GM21825 (cell line): ENCODE measurements around the gene SECISBP2.
"Not testable (repeated sequence)": the region's sequence is repeated elsewhere in the genome, so short reads cannot be mapped to it uniquely, and the experiment has no call there.

Source experiments
- ATAC-seq: cut with Tn5 transposase; IDR thresholded peaks from one replicate; pipeline ENCODE4 v1.9.1; 2021; ENCODE audit warnings: mild to moderate bottlenecking, moderate library complexity; ENCODE audit not compliant: unreplicated experiment

The SECISBP2 gene

DNA sequence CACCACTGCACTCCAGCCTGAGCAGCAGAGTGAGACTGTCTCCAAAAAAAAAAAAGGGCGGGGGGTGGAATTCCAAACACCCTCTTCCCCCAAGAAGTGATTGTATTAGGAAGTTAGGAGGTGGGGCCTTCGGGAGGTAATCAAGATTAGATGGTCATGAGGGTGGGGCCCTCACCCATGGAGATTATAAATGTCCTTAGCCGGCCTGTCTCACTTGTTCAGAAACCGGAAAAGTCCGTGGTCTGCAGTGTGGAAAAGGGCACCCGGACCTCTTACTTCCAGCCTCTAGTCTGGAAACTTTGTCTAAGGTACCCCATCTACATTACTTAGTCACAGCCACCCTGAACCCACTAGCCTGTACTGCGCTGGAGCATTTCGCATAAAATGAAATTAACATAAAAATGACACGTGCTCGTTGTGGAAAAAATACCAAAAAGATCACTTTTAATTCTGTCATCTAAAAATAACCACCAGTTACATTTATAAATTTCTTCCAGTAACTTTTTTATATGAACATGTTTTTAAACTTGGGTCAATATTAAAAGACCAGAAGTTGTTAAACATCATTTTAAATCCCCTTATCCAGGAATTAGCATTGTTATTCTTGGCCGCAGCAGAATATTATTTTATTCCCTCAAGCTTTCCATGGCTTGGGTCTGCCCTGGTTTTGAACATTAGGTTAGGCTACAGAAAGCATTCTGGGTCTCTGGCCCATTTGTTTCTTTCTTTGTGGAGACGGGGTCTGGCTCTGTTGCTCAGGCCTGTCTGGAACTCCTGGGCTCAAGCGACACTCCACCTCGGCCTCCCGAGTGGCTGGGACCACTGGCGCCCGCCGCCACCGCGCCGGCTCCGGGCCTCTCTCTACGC is 8.5 kb upstream of the SECISBP2 start:
- no peak for ATAC-seq

DNA sequence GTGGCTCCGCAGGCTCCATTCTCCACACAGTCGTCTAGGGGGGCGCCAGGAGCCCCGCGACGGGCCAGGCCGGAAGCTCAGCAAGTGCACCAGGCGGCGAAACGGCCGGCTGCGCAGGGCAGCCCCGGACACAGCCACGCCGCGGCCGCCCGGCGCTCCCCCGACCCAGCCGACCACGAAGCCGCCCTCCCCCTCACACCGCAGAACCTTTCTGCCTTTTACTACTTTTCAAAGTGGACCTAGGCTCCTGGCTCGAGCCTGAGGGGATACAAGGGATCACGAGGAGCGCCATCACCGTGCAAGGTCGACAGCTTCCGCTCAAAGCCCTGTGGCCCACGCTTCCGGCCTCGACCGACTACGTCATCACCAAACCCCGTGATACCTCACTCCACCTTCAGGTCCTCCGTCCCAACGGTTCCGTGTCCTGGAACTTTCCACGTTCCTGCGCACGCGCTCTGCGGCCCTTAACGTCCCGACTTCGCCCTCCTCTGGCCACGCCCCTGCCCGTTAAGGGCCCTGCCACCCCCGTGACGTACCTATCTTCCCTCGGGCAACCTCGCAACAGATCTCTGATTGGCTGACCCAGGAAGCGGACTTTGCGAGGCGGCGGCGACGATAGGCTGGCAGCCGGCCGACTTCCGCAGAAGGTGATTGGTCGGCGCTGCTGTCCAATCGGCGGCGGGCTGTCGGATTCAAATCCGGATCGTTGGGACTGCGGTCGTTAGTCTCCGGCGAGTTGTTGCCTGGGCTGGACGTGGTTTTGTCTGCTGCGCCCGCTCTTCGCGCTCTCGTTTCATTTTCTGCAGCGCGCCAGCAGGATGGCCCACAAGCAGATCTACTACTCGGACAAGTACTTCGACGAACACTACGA is 7.6 kb upstream of the SECISBP2 start, which contains the start of gene CKS2:
Gene CKS2 (plus strand): TSS at position 721 of the 871 bp plus-strand sequence. CDS start 98 bp downstream, at position 819.
- peak; percentile 90 for ATAC-seq

- peak; percentile 1 for ATAC-seq
These were observed 6.7 kb upstream of the SECISBP2 start for GRCh38 chr9:89311346-89312221.

DNA sequence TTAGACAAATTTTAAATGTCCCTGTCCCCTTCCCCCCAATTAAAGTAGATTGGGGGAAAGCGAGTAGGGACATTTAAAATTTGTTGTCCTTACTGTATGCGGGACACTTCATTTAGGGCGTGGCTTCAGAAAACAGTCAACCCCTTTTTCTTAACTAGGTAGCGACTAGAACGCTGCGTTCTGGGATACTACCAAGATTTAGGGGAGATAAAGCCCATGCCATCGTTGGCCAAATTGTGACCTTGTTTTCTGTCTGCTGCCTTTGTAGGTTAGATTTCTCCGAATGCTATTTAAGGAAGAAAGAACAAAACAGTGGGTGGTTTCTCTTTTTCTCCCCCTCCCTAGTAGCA is 6.1 kb upstream of the SECISBP2 start:
- ATAC-seq, result no peak

GRCh38 chr9:89313842-89314241 is 4.5 kb upstream of the SECISBP2 start:
- no peak for ATAC-seq

DNA sequence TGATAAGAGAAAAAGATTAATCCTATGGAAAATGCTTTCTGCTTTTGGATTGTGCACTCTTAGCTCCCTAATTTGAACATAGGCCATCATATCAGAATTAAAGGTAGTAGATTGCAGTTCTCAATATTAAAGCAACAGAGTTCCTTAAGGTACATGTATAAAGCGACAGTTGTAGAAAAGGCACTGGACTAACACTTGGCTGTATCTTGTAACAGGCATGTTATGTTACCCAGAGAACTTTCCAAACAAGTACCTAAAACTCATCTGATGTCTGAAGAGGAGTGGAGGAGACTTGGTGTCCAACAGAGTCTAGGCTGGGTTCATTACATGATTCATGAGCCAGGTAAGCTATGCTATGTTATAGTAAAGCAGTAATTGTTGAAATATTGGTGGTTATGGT is 3.3 kb upstream of the SECISBP2 start:
- no peak for ATAC-seq

DNA sequence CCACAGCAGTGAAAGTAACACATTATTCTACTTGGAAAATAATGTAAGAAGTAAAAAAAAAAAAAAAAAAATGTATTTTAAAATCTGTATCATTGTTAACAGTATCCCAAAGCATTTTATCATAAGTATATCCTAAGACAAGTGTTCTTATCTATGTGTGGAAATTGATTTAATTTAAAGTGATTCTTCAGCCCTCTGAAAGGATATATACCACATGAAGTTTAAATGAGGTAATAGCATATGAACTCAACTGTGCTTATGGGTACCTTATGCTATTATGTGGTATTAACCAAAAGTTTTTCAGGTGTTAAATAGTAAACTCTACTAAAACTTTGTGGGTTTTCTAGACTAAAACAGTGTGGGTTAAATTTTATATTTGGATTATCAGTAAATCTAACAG is 2.8 kb upstream of the SECISBP2 start:
- ATAC-seq, result no peak

DNA sequence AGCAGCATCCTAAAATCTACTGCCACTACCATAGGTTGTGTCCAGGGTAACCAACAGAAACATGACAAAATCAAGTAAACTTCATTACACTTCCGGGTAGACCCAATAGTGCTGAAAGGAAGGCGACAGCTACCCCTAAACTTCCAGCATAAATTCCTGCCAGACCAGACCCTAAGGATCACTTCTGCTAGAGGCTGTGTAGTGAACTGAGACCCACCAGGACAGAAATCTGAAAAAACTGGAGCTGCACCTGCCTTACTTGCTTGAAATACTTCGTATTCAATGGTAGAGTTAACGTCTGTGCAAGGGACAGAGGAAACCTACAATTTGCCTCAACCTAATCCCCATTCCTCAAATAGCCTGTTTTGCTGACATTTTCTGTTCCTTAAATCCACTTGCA is 1.0 kb upstream of the SECISBP2 start:
- no peak for ATAC-seq

DNA sequence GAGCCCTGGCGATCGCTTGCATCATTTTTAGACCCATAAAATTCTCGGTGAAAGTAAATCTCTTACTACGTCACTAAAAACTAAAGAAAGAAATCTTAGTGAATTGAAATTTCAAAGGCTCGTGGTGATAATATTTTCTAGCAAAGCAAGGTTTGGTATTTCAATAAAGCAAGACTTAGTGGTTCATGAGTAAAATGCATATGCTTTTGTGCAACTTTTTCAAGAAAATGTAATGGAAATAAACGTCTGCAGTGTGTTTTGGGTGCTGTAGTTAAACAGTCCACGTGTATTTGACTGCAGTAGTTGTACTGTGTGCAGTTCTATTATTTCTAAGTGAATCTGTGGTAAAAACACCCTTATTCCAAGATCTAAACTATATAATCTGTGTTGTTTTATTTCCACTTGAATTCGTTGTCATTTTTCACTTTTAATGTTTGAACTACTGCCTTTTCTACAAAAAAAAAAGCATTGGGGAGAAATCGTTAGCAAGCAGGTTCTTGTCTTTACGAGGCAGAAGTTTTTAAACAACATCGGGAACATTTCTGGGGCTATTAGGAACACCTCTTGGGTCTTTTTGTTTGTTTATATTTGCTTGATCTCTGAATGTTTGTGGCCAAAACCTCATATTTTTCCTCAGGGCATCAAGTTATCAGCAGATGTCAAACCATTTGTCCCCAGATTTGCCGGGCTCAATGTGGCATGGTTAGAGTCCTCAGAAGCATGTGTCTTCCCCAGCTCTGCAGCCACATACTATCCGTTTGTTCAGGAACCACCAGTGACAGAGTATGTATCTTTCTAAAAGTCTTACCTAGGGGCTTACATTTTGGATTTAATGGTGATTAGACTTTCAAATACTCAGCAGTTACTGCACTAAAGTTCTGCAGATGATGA is 960 bp downstream of the SECISBP2 start:
- ATAC-seq, result no peak

- ATAC-seq, result no peak
These were observed 5.1 kb downstream of the SECISBP2 start for GRCh38 chr9:89323390-89323789.

- ATAC-seq, result no peak
These were observed 7.4 kb downstream of the SECISBP2 start for GRCh38 chr9:89325733-89326132.

DNA sequence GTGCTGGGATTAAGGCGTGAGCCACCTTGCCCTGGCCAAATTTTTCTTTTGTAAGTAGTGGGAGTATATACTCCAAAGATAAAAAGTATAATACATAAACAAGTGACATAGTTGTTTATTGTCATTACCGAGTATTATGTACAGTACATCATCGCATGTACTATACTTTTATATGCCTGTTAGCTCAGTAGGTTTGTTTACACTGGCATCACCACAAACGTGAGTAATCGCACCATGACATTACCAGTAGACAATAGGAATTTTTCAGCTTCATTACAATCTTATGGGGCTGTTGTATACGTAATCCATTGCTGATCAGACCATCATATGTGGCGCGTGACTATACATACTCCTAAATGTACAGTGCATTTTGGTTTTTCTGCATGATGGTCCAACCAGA is 9.8 kb downstream of the SECISBP2 start:
- ATAC-seq, result no peak

DNA sequence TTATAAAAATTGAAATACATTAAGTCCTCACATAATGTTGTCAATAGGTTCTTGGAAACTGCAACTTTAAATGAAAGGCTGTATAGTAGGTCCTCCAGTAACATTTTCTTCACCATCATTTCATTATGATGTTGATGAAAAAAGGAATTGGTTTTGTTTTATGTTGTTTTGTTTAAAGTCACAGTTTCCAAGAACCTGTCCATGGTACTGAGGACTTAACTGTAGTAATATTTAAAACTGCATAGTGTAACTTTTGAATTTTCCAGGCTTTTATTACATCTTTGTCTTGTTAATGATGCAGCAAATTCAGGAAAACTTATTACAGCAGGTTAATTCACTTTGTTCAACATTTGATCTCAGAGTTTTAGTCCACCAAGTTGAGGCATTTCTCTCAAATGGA is 11.6 kb downstream of the SECISBP2 start:
- ATAC-seq, result no peak

GRCh38 chr9:89330513-89330912 is 12.2 kb downstream of the SECISBP2 start:
- ATAC-seq, result no peak

- no peak for ATAC-seq
These were observed 21.5 kb downstream of the SECISBP2 start for GRCh38 chr9:89339807-89340206.

DNA sequence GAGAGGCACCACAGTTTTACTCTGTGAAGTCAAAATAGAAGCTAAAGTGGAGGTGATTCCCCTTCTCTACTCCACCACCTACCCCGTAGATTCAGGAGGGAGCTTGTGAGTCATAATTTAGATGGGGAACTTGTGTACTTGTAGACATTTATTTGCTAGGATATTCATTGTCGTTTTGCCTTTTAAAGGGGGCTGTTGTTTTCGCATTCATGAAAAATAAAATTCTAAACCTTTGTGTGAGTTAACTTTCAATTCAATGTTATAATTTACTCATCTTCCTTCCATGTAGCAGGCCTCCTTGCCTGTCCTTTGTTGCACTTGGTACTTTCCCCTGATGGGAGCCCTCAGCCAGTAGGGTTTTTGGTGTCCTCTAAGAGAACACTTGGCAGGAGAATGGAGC is 22.0 kb downstream of the SECISBP2 start:
- ATAC-seq, result no peak

DNA sequence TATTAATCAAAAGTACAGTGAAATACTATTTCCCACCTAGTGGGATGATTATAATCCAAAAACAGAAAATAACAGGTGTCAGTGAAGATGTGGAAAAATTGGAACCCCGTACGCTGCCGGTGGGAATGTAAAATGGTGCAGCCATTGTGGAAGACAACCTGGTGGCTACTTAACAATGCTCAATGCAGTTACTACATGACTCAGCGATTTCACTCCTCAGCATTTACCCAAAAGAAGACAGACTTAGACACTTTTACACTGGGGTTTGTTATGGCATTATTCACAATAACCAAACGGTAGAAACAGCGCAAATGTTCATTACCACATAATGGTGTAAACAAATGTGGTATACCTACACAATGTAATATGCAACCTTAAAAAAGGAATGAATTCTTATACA is 23.9 kb downstream of the SECISBP2 start:
- no peak for ATAC-seq

DNA sequence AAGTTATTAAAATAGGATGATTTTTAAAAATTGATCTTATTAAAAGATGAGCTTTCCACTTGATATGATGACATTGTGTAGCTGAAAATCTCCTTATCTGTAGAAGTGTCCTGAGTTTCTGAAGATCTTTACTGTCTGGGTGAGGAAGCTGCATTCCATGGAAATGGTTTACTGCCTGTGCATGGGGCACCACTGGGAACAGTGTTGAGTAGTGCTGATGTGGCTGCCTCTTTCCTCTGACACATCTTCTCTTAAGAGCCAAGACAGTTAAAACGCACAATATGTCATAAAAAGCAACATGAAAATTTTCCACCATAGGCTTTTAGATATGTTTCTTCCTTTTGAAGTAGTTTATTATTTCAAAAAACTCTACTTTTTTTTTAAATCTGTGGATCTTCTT is 24.6 kb downstream of the SECISBP2 start:
- ATAC-seq, result no peak

DNA sequence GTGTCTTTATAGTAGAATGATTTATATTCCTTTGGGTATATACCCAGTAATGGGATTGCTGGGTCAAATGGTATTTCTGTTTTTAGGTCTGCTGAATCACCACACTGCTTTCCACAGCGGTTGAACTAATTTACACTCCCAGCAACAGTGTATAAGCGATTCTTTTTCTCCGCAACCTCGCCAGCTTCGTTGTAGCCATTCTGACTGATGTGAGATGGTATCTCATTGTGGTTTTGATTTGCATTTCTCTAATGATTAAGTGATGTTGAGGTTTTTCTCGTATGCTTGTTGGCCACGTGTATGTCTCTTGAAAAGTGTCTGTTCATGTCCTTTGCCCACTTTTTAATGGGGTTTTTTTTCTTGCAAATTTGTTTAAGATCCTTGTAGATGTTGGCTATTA is 25.5 kb downstream of the SECISBP2 start:
- not testable (repeated sequence) for ATAC-seq

- ATAC-seq, result no peak
These were observed 27.2 kb downstream of the SECISBP2 start for GRCh38 chr9:89345476-89345875.
